HG03521 (cell line): ENCODE results near the gene PPP1R9B.

ENCODE experiments used
- ATAC-seq: cut with Tn5 transposase; IDR thresholded peaks from one replicate; pipeline ENCODE4 v1.9.1; 2021; ENCODE audit warnings: mild to moderate bottlenecking, moderate library complexity; ENCODE audit not compliant: unreplicated experiment

The PPP1R9B gene

GRCh38 chr17:50094753-50095619, 55.5 kb downstream of the PPP1R9B start, which contains the start of gene PDK2:
Gene PDK2, plus strand, starts transcription at chr17:50095351. Its CDS starts 85 bp downstream, at chr17:50095436.
- peak; percentile 90 for ATAC-seq

- ATAC-seq, result no peak
These were observed 56.2 kb downstream of the PPP1R9B start for GRCh38 chr17:50094243-50094752.

GRCh38 chr17:50093807-50094206, 56.7 kb downstream of the PPP1R9B start:
- ATAC-seq, result no peak

- no peak for ATAC-seq
These were observed 57.2 kb downstream of the PPP1R9B start for GRCh38 chr17:50093246-50093645.

- no peak for ATAC-seq
These were observed 58.6 kb downstream of the PPP1R9B start for GRCh38 chr17:50091918-50092285.

- ATAC-seq, result no peak
These were observed 59.2 kb downstream of the PPP1R9B start for GRCh38 chr17:50090971-50091917.

GRCh38 chr17:50090071-50090470, 60.4 kb downstream of the PPP1R9B start:
- no peak for ATAC-seq

- no peak for ATAC-seq
These were observed 61.3 kb downstream of the PPP1R9B start for GRCh38 chr17:50088952-50089825.

- no peak for ATAC-seq
These were observed 62.5 kb downstream of the PPP1R9B start for GRCh38 chr17:50087912-50088405.

- ATAC-seq, result no peak
These were observed 63.1 kb downstream of the PPP1R9B start for GRCh38 chr17:50087246-50087911.
